IMR-90 (cell line): ENCODE measurements around the gene ZDHHC14. TPM values are rescaled to one million over a fixed set of nuclear protein-coding genes. Genes with fewer than 3 reads are reported as not detected.

Experiments used
- ATAC-seq: fragments of 200-7000 bp; cut with Tn5 transposase; 2 replicates; pipeline ENCODE4 v1.9.1; 2020; ENCODE audit warnings: low read depth, mild to moderate bottlenecking, moderate library complexity
- BruUV-seq: library from RNA; stranded (reverse); fragments of 400-500 nt; replicated peaks from 2 replicates; lab custom pipeline; 2021; lab: Mats Ljungman, UMichigan
- CTCF ChIA-PET: fragments of 300-600 bp; formaldehyde crosslinking; extraction: SDS; loops from one replicate; lab custom pipeline; 2021; ENCODE audit warnings: antibody characterized with exemption; lab: Yijun Ruan, JAX
- POLR2A ChIA-PET: fragments of 300-600 bp; sonication (Branson Sonifier 250); formaldehyde crosslinking; loops from one replicate; lab custom pipeline; 2022; ENCODE audit warnings: antibody characterized with exemption; ENCODE audit not compliant: unreplicated experiment; lab: Charles Lee
- DNase-seq: peaks from one replicate; pipeline ENCODE4 v3.0.0; 2013
- H2AFZ ChIP-seq: replicated peaks from 2 replicates; pipeline ENCODE3; 2013; ENCODE audit warnings: low read length, mild to moderate bottlenecking; ENCODE audit not compliant: poor library complexity
- H2AK5ac ChIP-seq: 2 replicates; pipeline ENCODE4 v1.6.1; 2013; ENCODE audit warnings: low read depth, low read length, inconsistent platforms
- H2AK9ac ChIP-seq: replicated peaks from 2 replicates; pipeline ENCODE3; 2013; ENCODE audit warnings: mild to moderate bottlenecking, low read depth, low read length, moderate library complexity; ENCODE audit not compliant: poor library complexity
- H2BK120ac ChIP-seq: 2 replicates; pipeline ENCODE4 v1.6.1; 2013; ENCODE audit warnings: low read depth, low read length, inconsistent platforms
- H2BK15ac ChIP-seq: 3 replicates; pipeline ENCODE4 v1.6.1; 2013; ENCODE audit warnings: low read depth, low read length, inconsistent platforms
- H2BK20ac ChIP-seq: 2 replicates; pipeline ENCODE4 v1.6.1; 2013; ENCODE audit warnings: low read depth, mild to moderate bottlenecking, inconsistent platforms, low read length, moderate library complexity
- H2BK5ac ChIP-seq: 2 replicates; pipeline ENCODE4 v1.6.1; 2013; ENCODE audit warnings: mild to moderate bottlenecking, low read depth, low read length, inconsistent platforms; ENCODE audit not compliant: poor library complexity, severe bottlenecking
- H3K14ac ChIP-seq: replicated peaks from 2 replicates; pipeline ENCODE4 v1.6.1; 2013; ENCODE audit warnings: low read depth, low read length, inconsistent platforms
- H3K18ac ChIP-seq: 2 replicates; pipeline ENCODE4 v1.6.1; 2013; ENCODE audit warnings: low read depth, low read length, control low read depth
- H3K23ac ChIP-seq: 2 replicates; pipeline ENCODE4 v1.6.1; 2013; ENCODE audit warnings: low read depth, low read length, inconsistent platforms
- H3K27ac ChIP-seq: 2 replicates; pipeline ENCODE4 v1.5.1; 2013; ENCODE audit warnings: mild to moderate bottlenecking, control low read depth, low read length; ENCODE audit not compliant: insufficient read depth
- H3K27me3 ChIP-seq: 2 replicates; pipeline ENCODE4 v1.6.1; 2013; ENCODE audit warnings: low read length; ENCODE audit not compliant: control insufficient read depth, insufficient read depth
- H3K36me3 ChIP-seq: 2 replicates; pipeline ENCODE4 v1.6.1; 2013; ENCODE audit warnings: low read length, mixed read lengths; ENCODE audit not compliant: control insufficient read depth, insufficient read depth
- H3K4ac ChIP-seq: 2 replicates; pipeline ENCODE4 v1.6.1; 2013; ENCODE audit warnings: low read depth, low read length, inconsistent platforms
- H3K4me1 ChIP-seq: 2 replicates; pipeline ENCODE4 v1.6.1; 2013; ENCODE audit warnings: low read length, mixed read lengths; ENCODE audit not compliant: control insufficient read depth, insufficient read depth
- H3K4me2 ChIP-seq: 2 replicates; pipeline ENCODE4 v1.6.1; 2013; ENCODE audit warnings: low read depth, mild to moderate bottlenecking, control low read depth, low read length, moderate library complexity
- H3K4me3 ChIP-seq: 2 replicates; pipeline ENCODE4 v1.5.1; 2013; ENCODE audit warnings: low read depth, mild to moderate bottlenecking, control low read depth, low read length, moderate library complexity; ENCODE audit not compliant: insufficient read depth
- H3K56ac ChIP-seq: 2 replicates; pipeline ENCODE4 v1.6.1; 2013; ENCODE audit warnings: low read length, inconsistent platforms; ENCODE audit not compliant: insufficient read depth; ENCODE audit errors: extremely low read depth
- H3K79me1 ChIP-seq, 2 experiments: 2 replicates each; pipeline ENCODE4 v1.6.1; 2013; ENCODE audit warnings: low read length in 2 of 2, inconsistent platforms in 1 of 2, low read depth in 1 of 2
- H3K9ac ChIP-seq: 2 replicates; pipeline ENCODE4 v1.6.1; 2013; ENCODE audit warnings: low read depth, low read length, control low read depth
- H3K9me1 ChIP-seq: 2 replicates; pipeline ENCODE4 v1.6.1; 2013; ENCODE audit warnings: low read length, inconsistent platforms; ENCODE audit not compliant: insufficient read depth
- H3K9me3 ChIP-seq: 2 replicates; pipeline ENCODE4 v1.6.1; 2013; ENCODE audit warnings: low read length; ENCODE audit not compliant: control insufficient read depth, insufficient read depth
- H4K20me1 ChIP-seq: 2 replicates; pipeline ENCODE4 v1.6.1; 2013; ENCODE audit warnings: low read length, inconsistent platforms; ENCODE audit not compliant: insufficient read depth
- H4K5ac ChIP-seq: 2 replicates; pipeline ENCODE4 v1.6.1; 2013; ENCODE audit warnings: mild to moderate bottlenecking, low read depth, low read length, control low read depth
- H4K8ac ChIP-seq, 2 experiments: 2 replicates each; pipeline ENCODE4 v1.6.1; 2013; ENCODE audit warnings: low read depth in 2 of 2, low read length in 2 of 2, control low read depth in 1 of 2, inconsistent platforms in 1 of 2
- H4K91ac ChIP-seq: 2 replicates; pipeline ENCODE4 v1.6.1; 2013; ENCODE audit warnings: low read depth, low read length, inconsistent platforms; ENCODE audit not compliant: insufficient read depth
- BHLHE40 ChIP-seq: fragments of 150-350 bp; IDR thresholded peaks from 2 replicates; pipeline ENCODE4 v1.6.1; 2016; ENCODE audit warnings: mild to moderate bottlenecking, low read depth, low read length
- CEBPB ChIP-seq: IDR thresholded peaks from 2 replicates; pipeline ENCODE4 v1.6.1; 2012; ENCODE audit warnings: low read depth, low read length, improper control_type of control experiment
- CHD1 ChIP-seq: IDR thresholded peaks from 2 replicates; pipeline ENCODE4 v1.6.1; 2012; ENCODE audit warnings: low read depth, low read length, improper control_type of control experiment
- ELK1 ChIP-seq: fragments of 150-350 bp; IDR thresholded peaks from 2 replicates; pipeline ENCODE4 v1.6.1; 2016; ENCODE audit warnings: low read depth, mild to moderate bottlenecking, low read length, moderate library complexity, borderline replicate concordance
- FOS ChIP-seq: fragments of 150-350 bp; IDR thresholded peaks from 2 replicates; pipeline ENCODE4 v1.6.1; 2016; ENCODE audit warnings: low read depth, low read length
- MAZ ChIP-seq: IDR thresholded peaks from 2 replicates; pipeline ENCODE4 v1.6.1; 2012; ENCODE audit warnings: low read depth, mild to moderate bottlenecking, low read length, improper control_type of control experiment, moderate library complexity, borderline replicate concordance
- NFE2L2 ChIP-seq: fragments of 150-350 bp; IDR thresholded peaks from 2 replicates; pipeline ENCODE4 v1.6.1; 2016; ENCODE audit warnings: low read depth, mild to moderate bottlenecking, low read length
- RAD21 ChIP-seq: IDR thresholded peaks from 2 replicates; pipeline ENCODE4 v1.6.1; 2012; ENCODE audit warnings: low read length, improper control_type of control experiment
- RCOR1 ChIP-seq: IDR thresholded peaks from 2 replicates; pipeline ENCODE4 v1.6.1; 2012; ENCODE audit warnings: mild to moderate bottlenecking, low read length, improper control_type of control experiment; ENCODE audit not compliant: insufficient replicate concordance
- RFX5 ChIP-seq: IDR thresholded peaks from 2 replicates; pipeline ENCODE4 v1.8.0; 2012; ENCODE audit warnings: low read depth, mild to moderate bottlenecking, low read length, moderate library complexity
- SMC3 ChIP-seq: fragments of 150-350 bp; IDR thresholded peaks from 2 replicates; pipeline ENCODE4 v1.6.1; 2016; ENCODE audit warnings: low read depth, mild to moderate bottlenecking, antibody characterized with exemption, low read length, moderate library complexity
- USF2 ChIP-seq: fragments of 150-350 bp; IDR thresholded peaks from 2 replicates; pipeline ENCODE4 v1.6.1; 2017; ENCODE audit warnings: mild to moderate bottlenecking, antibody characterized with exemption, low read length, low read depth
- WGBS, 2 experiments: methylation state at CpG; one replicate each; pipeline versions ENCODE4 v1.1.5 to v1.1.7; 2013; ENCODE audit warnings: missing lambda C conversion rate in 2 of 2; ENCODE audit not compliant: insufficient read length in 1 of 2; ENCODE audit errors: extremely low coverage in 2 of 2; 5-methylcytosine and 5-hydroxymethylcytosine counted together
- dilution Hi-C: fragments of 300-500 bp; cut with HindIII; formaldehyde crosslinking; loops from one replicate; pipeline ENCODE4 v1.14.3; 2018; ENCODE audit warnings: low sequenced_read_pairs; ENCODE audit not compliant: unreplicated experiment
- in situ Hi-C: fragments of 300-500 bp; cut with MboI; formaldehyde crosslinking; loops from 3 replicates; pipeline ENCODE4 v1.14.3; 2019; ENCODE audit warnings: low sequenced_read_pairs, inconsistent platforms, mixed read lengths
- intact Hi-C: fragments of 100-400 bp; cut with micrococcal nuclease; formaldehyde crosslinking; loops from 2 replicates; pipeline ENCODE4 v1.10.0; 2022
- polyA plus RNA-seq, 3 experiments: library from polyadenylated mRNA; depleted of rRNA; stranded (reverse); fragments of >200 nt; gene quantifications; 2 replicates each; pipeline ENCODE4 v1.2.3, GENCODE V29; 2012; ENCODE audit warnings: low replicate concordance in 1 of 3
- total RNA-seq: library from RNA; depleted of rRNA; stranded (reverse); fragments of >200 nt; gene quantifications from 2 replicates; pipeline ENCODE4 v1.2.3, GENCODE V29; 2012

The ZDHHC14 gene
- total and polyA plus RNA-seq, 2 of the 4 experiments (the other 2 are of a cell fraction): 0.90 to 2.0 TPM

- no peak overlapping the region for H4K5ac ChIP-seq
- no peak overlapping the region for H4K8ac ChIP-seq
- no peak overlapping the region for H3K23ac ChIP-seq
- in situ Hi-C loops (no loop called here), dilution Hi-C loops (no loop called here), intact Hi-C loops (no loop called here)
- POLR2A ChIA-PET: no interaction called here
- H4K20me1 ChIP-seq: no peaks in the 10 kb centered on the region
- no peaks in the 10 kb centered on the region for H3K27me3 ChIP-seq
- no peak overlapping the region for H3K4me3 ChIP-seq
- no peak overlapping the region for H2AFZ ChIP-seq
- H2AK5ac ChIP-seq: no peak overlapping the region
- BruUV-seq: no TSS peak
- no peaks in the 10 kb centered on the region for H3K79me1 ChIP-seq
- H2BK20ac ChIP-seq: no peak overlapping the region
- H3K14ac ChIP-seq: no peak overlapping the region
- ATAC-seq: no peak
- TF ChIP-seq CHD1 (no peak), BHLHE40 (no peak), RFX5 (no peak), MAZ (no peak), USF2 (no peak), CEBPB (no peak), SMC3 (no peak), NFE2L2 (no peak), FOS (no peak), RAD21 (no peak), ELK1 (no peak), RCOR1 (no peak)
- WGBS, 2 experiments: no CpG with 5 or more reads among the region's 3 CpGs
- no peak overlapping the region for H2BK15ac ChIP-seq
- no peak overlapping the region for H2BK120ac ChIP-seq
- no peak overlapping the region for H2AK9ac ChIP-seq
- DNase-seq: no peak
- H3K9me1 ChIP-seq: no peaks in the 10 kb centered on the region
- H3K4me2 ChIP-seq: no peak overlapping the region
- no peaks in the 10 kb centered on the region for H3K4me1 ChIP-seq
- no peak overlapping the region for H3K9ac ChIP-seq
- no peaks in the 10 kb centered on the region for H3K9me3 ChIP-seq
- no peaks in the 10 kb centered on the region for H3K36me3 ChIP-seq
- no peak overlapping the region for H3K56ac ChIP-seq
- CTCF ChIA-PET: no interaction called here
- no peak overlapping the region for H3K18ac ChIP-seq
- no peak overlapping the region for H2BK5ac ChIP-seq
- H3K27ac ChIP-seq: no peak overlapping the region
- H4K91ac ChIP-seq: no peak overlapping the region
- no peak overlapping the region for H3K4ac ChIP-seq
Measured at GRCh38 chr6:157642736-157643135, 261.7 kb downstream of the ZDHHC14 start.
